DND-41 (cell line): Measurements from ENCODE around the gene CTU2.

Source experiments
- ATAC-seq: fragments of 200-7000 bp; cut with Tn5 transposase; 3 replicates; pipeline ENCODE4 v1.9.1; 2021; ENCODE audit warnings: low read depth; ENCODE audit not compliant: insufficient read depth
- DNase-seq: peaks from one replicate; pipeline ENCODE4 v3.0.0-alpha.2; 2020
- H2AFZ ChIP-seq: 2 replicates; pipeline ENCODE4 v1.6.0; 2012; ENCODE audit warnings: low read depth, low read length
- H3K27ac ChIP-seq: 2 replicates; pipeline ENCODE4 v1.5.1; 2012; ENCODE audit warnings: low read length, inconsistent platforms
- H3K27me3 ChIP-seq: fragments of 200-600 bp; sonication (generic); 2 replicates; pipeline ENCODE4 v1.6.0; 2012; ENCODE audit warnings: low read length, mild to moderate bottlenecking, inconsistent platforms; ENCODE audit not compliant: insufficient read depth, poor library complexity
- H3K36me3 ChIP-seq: 2 replicates; pipeline ENCODE4 v1.5.1; 2012; ENCODE audit warnings: low read length, inconsistent platforms; ENCODE audit not compliant: insufficient read depth
- H3K4me1 ChIP-seq: 2 replicates; pipeline ENCODE4 v1.5.1; 2012; ENCODE audit warnings: mild to moderate bottlenecking, low read length; ENCODE audit not compliant: insufficient read depth
- H3K4me2 ChIP-seq: 2 replicates; pipeline ENCODE4 v1.6.0; 2012; ENCODE audit warnings: mild to moderate bottlenecking, moderate library complexity, low read length, inconsistent platforms; ENCODE audit not compliant: insufficient read depth
- H3K4me3 ChIP-seq, 2 experiments: fragments of 200-600 bp in 1 of 2; shearing (Covaris generic) in 1 of 2; 2 replicates each; pipeline ENCODE4 v1.5.1; 2012 to 2016; ENCODE audit warnings: inconsistent platforms in 2 of 2, low read length in 2 of 2, mild to moderate bottlenecking in 2 of 2, low read depth in 1 of 2, moderate library complexity in 1 of 2
- H3K79me2 ChIP-seq: 2 replicates; pipeline ENCODE4 v1.6.0; 2012; ENCODE audit warnings: low read length, inconsistent platforms; ENCODE audit not compliant: insufficient read depth
- H3K9ac ChIP-seq: 2 replicates; pipeline ENCODE4 v1.6.0; 2012; ENCODE audit warnings: low read depth, mild to moderate bottlenecking, inconsistent platforms, low read length, moderate library complexity
- H3K9me3 ChIP-seq: 2 replicates; pipeline ENCODE4 v1.5.1; 2012; ENCODE audit warnings: low read length, moderate library complexity, mild to moderate bottlenecking, inconsistent platforms; ENCODE audit not compliant: insufficient read depth, severe bottlenecking
- H4K20me1 ChIP-seq: 2 replicates; pipeline ENCODE4 v1.6.0; 2012; ENCODE audit warnings: low read length; ENCODE audit not compliant: insufficient read depth
- EZH2 ChIP-seq: IDR thresholded peaks from 3 replicates; pipeline ENCODE4 v1.6.1; 2012; ENCODE audit warnings: borderline replicate concordance, low read depth, mild to moderate bottlenecking, moderate library complexity, low read length, inconsistent platforms; ENCODE audit not compliant: severe bottlenecking
- TF ChIP-seq, protein P1 (sequence below): IDR thresholded peaks from 2 replicates; pipeline ENCODE4 v1.5.1; 2012; ENCODE audit warnings: borderline replicate concordance, low read length, moderate library complexity, mild to moderate bottlenecking; ENCODE audit not compliant: poor library complexity, severe bottlenecking; ENCODE audit errors: extremely low read depth

Gene CTU2

GRCh38 chr16:88750854-88751253, 44.6 kb downstream of the CTU2 start:
- no peak overlapping the region for H3K9ac ChIP-seq
- no peak overlapping the region for H2AFZ ChIP-seq
- no peak for DNase-seq
- no peak overlapping the region for H3K4me3 ChIP-seq
- H4K20me1 ChIP-seq, result peaks cover 61% of the 10 kb centered on the region
- peaks cover 45% of the 10 kb centered on the region for H3K79me2 ChIP-seq
- no peak for ATAC-seq
- H3K4me1 ChIP-seq, result no peaks in the 10 kb centered on the region
- no peaks in the 10 kb centered on the region for H3K9me3 ChIP-seq
- H3K36me3 ChIP-seq, result peaks cover 27% of the 10 kb centered on the region
- TF ChIP-seq, protein P1, sequence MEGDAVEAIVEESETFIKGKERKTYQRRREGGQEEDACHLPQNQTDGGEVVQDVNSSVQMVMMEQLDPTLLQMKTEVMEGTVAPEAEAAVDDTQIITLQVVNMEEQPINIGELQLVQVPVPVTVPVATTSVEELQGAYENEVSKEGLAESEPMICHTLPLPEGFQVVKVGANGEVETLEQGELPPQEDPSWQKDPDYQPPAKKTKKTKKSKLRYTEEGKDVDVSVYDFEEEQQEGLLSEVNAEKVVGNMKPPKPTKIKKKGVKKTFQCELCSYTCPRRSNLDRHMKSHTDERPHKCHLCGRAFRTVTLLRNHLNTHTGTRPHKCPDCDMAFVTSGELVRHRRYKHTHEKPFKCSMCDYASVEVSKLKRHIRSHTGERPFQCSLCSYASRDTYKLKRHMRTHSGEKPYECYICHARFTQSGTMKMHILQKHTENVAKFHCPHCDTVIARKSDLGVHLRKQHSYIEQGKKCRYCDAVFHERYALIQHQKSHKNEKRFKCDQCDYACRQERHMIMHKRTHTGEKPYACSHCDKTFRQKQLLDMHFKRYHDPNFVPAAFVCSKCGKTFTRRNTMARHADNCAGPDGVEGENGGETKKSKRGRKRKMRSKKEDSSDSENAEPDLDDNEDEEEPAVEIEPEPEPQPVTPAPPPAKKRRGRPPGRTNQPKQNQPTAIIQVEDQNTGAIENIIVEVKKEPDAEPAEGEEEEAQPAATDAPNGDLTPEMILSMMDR, result no peak
- TF ChIP-seq EZH2, result no peak
- H3K4me2 ChIP-seq, result no peak overlapping the region
- H3K27me3 ChIP-seq, result no peaks in the 10 kb centered on the region
- no peak overlapping the region for H3K27ac ChIP-seq

GRCh38 chr16:88752386-88753002, 46.2 kb downstream of the CTU2 start:
- H3K4me1 ChIP-seq, result no peaks in the 10 kb centered on the region

DNA sequence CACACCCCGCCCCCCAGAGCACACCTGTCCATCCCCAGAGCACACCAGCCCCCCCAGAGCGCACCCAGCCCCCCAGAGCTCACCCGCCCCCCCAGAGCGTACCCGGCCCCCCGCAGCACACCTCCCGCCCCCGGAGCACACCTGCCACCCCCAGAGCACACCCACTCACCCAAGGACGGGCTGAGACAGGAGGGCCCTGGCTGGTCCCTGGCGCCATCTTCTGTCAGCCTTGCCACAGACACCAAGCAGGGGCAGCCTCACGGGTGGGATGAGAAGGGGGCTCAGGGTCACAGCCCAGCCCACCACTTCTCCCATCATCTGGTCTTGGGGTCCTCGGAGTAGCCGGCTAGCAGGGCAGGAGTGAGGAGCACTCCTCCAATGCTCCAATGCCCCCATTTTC, 46.9 kb downstream of the CTU2 start:
- Histone ChIP-seq H3K4me1 (no peaks in the 10 kb centered on the region), H3K79me2 (peaks cover 65% of the 10 kb centered on the region)

More at GRCh38 chr16:88752386-88753002, 46.2 kb downstream of the CTU2 start:
- Histone ChIP-seq H3K79me2 (peaks cover 58% of the 10 kb centered on the region), H3K27me3 (no peaks in the 10 kb centered on the region), H3K9me3 (no peaks in the 10 kb centered on the region), H3K27ac (no peak overlapping the region), H2AFZ (no peak overlapping the region), H3K36me3 (peaks cover 25% of the 10 kb centered on the region), H3K4me2 (no peak overlapping the region), H4K20me1 (peaks cover 69% of the 10 kb centered on the region), H3K4me3 (no peak overlapping the region), H3K9ac (no peak overlapping the region)
- ATAC-seq (no peak), DNase-seq (no peak)
- TF ChIP-seq, protein P1, result no peak
- no peak for TF ChIP-seq EZH2

More for the DNA sequence above, 46.9 kb downstream of the CTU2 start:
- DNase-seq (no peak), ATAC-seq (no peak)
- Histone ChIP-seq H3K9ac (no peak overlapping the region), H4K20me1 (peaks cover 70% of the 10 kb centered on the region), H3K9me3 (no peaks in the 10 kb centered on the region), H3K27ac (no peak overlapping the region), H3K27me3 (no peaks in the 10 kb centered on the region), H3K36me3 (peaks cover 21% of the 10 kb centered on the region), H2AFZ (no peak overlapping the region), H3K4me2 (no peak overlapping the region), H3K4me3 (no peak overlapping the region)
- no peak for TF ChIP-seq EZH2
- TF ChIP-seq, protein P1, result no peak
